NT2/D1 (cell line): ENCODE data around the gene HAGHL.

Source experiments
- SUZ12 ChIP-seq: IDR thresholded peaks from 2 replicates; pipeline ENCODE4 v1.6.1; 2011; ENCODE audit not compliant: insufficient read length, insufficient read depth; ENCODE audit errors: extremely low read depth
- YY1 ChIP-seq: IDR thresholded peaks from 2 replicates; pipeline ENCODE4 v1.6.1; 2011; ENCODE audit not compliant: insufficient read length, insufficient read depth
- ZNF274 ChIP-seq: IDR thresholded peaks from 2 replicates; pipeline ENCODE4 v1.6.1; 2011; ENCODE audit warnings: mild to moderate bottlenecking, low read depth, low read length

GRCh38 chr16:679814-680624 is 46.9 kb upstream of the HAGHL start, which contains the start of gene STUB1:
- TF ChIP-seq YY1 (no peak), ZNF274 (no peak), SUZ12 (no peak)
